ENCODE results near the gene CSRP1. TPM values are rescaled to one million over a fixed set of nuclear protein-coding genes. Genes with fewer than 3 reads are reported as not detected.

Gene CSRP1
- total RNA-seq, 1 donor from 2014 or later: 19.4 TPM

DNA sequence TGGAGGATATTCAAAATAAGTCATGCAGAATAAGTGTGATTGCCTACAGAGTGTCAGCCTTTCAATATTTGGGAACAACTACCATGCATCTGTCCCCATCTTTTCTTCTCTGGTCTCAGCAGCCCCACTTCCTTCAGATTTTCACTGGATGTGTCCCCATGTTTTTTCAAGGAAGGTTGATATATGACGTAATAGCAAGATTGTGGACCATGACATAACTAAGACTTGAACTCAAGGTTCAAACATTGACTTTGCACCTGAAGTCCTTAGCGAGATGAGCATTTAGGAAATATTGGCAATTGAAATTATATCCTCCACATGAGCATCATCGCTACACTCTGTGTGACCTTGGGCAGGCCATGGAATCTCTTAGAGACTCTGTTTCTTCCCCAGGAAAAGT is 37.8 kb upstream of the CSRP1 start:
- H3K27ac Mint-ChIP-seq: no peak overlapping the region
- no peak for DNase-seq (ENCODE audit: low spot score, unreplicated experiment)
- H3K27me3 Mint-ChIP-seq: peaks cover 50% of the 10 kb centered on the region

GRCh38 chr1:201543871-201544642 is 37.1 kb upstream of the CSRP1 start:
- no peak overlapping the region for H3K27ac Mint-ChIP-seq
- peaks cover 55% of the 10 kb centered on the region for H3K27me3 Mint-ChIP-seq
- H3K4me3 Mint-ChIP-seq (ENCODE audit: low read depth): no peak overlapping the region
- no peaks in the 10 kb centered on the region for H3K9me3 Mint-ChIP-seq (ENCODE audit: low read depth)
- H3K36me3 Mint-ChIP-seq (ENCODE audit: insufficient read depth): no peaks in the 10 kb centered on the region
- TF ChIP-seq CTCF (IDR thresholded peaks at IDR 0.05; ENCODE audit: unreplicated experiment): no peak
- no peak for DNase-seq (ENCODE audit: low spot score, unreplicated experiment)
- peaks cover 11% of the 10 kb centered on the region for H3K4me1 Mint-ChIP-seq (ENCODE audit: low read depth)

More for the DNA sequence above, 37.8 kb upstream of the CSRP1 start:
- no peaks in the 10 kb centered on the region for H3K9me3 Mint-ChIP-seq (ENCODE audit: low read depth)
- no peak for TF ChIP-seq CTCF (IDR thresholded peaks at IDR 0.05; ENCODE audit: unreplicated experiment)
- H3K36me3 Mint-ChIP-seq (ENCODE audit: insufficient read depth): no peaks in the 10 kb centered on the region
- peaks cover 9% of the 10 kb centered on the region for H3K4me1 Mint-ChIP-seq (ENCODE audit: low read depth)
- H3K4me3 Mint-ChIP-seq (ENCODE audit: low read depth): no peak overlapping the region

GRCh38 chr1:201542309-201543035 is 35.5 kb upstream of the CSRP1 start:
- no peak for DNase-seq (ENCODE audit: low spot score, unreplicated experiment)
- peaks cover 11% of the 10 kb centered on the region for H3K4me1 Mint-ChIP-seq (ENCODE audit: low read depth)
- H3K27ac Mint-ChIP-seq: no peak overlapping the region
- H3K27me3 Mint-ChIP-seq: peaks cover 66% of the 10 kb centered on the region
- TF ChIP-seq CTCF (IDR thresholded peaks at IDR 0.05; ENCODE audit: unreplicated experiment): no peak
- no peaks in the 10 kb centered on the region for H3K9me3 Mint-ChIP-seq (ENCODE audit: low read depth)
- H3K4me3 Mint-ChIP-seq (ENCODE audit: low read depth): no peak overlapping the region
- H3K36me3 Mint-ChIP-seq (ENCODE audit: insufficient read depth): no peaks in the 10 kb centered on the region

- DNase-seq (ENCODE audit: low spot score, unreplicated experiment): no peak
- Mint-ChIP-seq H3K4me3 (ENCODE audit: low read depth) (peak overlapping the region; percentile 79), H3K36me3 (ENCODE audit: insufficient read depth) (no peaks in the 10 kb centered on the region), H3K9me3 (ENCODE audit: low read depth) (no peaks in the 10 kb centered on the region), H3K27me3 (peaks cover 78% of the 10 kb centered on the region), H3K27ac (no peak overlapping the region), H3K4me1 (ENCODE audit: low read depth) (peaks cover 9% of the 10 kb centered on the region)
- TF ChIP-seq CTCF (IDR thresholded peaks at IDR 0.05; ENCODE audit: unreplicated experiment): no peak
Measured at GRCh38 chr1:201540846-201541735, 34.2 kb upstream of the CSRP1 start.
